LNCaP clone FGC (cell line): ENCODE results near the gene EFHC2.

Experiments
- DNase-seq: peaks from one replicate; pipeline ENCODE4 v3.0.0-alpha.2; 2011; ENCODE audit warnings: low read depth
- H3K4me3 ChIP-seq: 2 replicates; pipeline ENCODE4 v1.5.1; 2011; ENCODE audit warnings: mild to moderate bottlenecking, low read depth, low read length, control low read depth
- TF ChIP-seq, protein P1 (sequence below): IDR thresholded peaks from 2 replicates; pipeline ENCODE4 v1.5.1; 2012; ENCODE audit warnings: mild to moderate bottlenecking; ENCODE audit not compliant: control insufficient read depth, insufficient read depth; ENCODE audit errors: extremely low read depth

EFHC2 gene

DNA sequence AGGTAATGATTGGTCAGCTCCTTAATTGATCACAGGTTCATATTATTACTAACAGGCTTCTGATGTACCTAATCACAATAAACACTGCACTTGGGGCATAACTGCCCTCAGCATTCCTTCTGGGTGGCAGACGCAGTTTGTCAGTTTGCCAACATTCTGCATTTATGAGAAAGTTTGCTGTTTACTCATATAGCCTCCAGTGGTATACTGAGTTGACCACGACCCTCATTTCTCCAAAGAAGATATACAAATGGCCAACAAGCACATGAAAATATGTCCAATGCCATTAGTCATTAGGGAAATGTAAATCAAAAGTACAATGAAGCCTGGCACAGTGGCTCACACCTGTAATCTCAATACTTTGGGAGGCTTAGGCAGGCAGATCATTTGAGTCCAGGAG lies 26.3 kb downstream of the EFHC2 start:
- H3K4me3 ChIP-seq: no peak overlapping the region
- TF ChIP-seq, protein P1, sequence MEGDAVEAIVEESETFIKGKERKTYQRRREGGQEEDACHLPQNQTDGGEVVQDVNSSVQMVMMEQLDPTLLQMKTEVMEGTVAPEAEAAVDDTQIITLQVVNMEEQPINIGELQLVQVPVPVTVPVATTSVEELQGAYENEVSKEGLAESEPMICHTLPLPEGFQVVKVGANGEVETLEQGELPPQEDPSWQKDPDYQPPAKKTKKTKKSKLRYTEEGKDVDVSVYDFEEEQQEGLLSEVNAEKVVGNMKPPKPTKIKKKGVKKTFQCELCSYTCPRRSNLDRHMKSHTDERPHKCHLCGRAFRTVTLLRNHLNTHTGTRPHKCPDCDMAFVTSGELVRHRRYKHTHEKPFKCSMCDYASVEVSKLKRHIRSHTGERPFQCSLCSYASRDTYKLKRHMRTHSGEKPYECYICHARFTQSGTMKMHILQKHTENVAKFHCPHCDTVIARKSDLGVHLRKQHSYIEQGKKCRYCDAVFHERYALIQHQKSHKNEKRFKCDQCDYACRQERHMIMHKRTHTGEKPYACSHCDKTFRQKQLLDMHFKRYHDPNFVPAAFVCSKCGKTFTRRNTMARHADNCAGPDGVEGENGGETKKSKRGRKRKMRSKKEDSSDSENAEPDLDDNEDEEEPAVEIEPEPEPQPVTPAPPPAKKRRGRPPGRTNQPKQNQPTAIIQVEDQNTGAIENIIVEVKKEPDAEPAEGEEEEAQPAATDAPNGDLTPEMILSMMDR: no peak
- DNase-seq: no peak

GRCh38 chrX:44314808-44315207 lies 28.7 kb downstream of the EFHC2 start:
- no peak overlapping the region for H3K4me3 ChIP-seq
- DNase-seq: no peak
- TF ChIP-seq, protein P1: no peak

DNA sequence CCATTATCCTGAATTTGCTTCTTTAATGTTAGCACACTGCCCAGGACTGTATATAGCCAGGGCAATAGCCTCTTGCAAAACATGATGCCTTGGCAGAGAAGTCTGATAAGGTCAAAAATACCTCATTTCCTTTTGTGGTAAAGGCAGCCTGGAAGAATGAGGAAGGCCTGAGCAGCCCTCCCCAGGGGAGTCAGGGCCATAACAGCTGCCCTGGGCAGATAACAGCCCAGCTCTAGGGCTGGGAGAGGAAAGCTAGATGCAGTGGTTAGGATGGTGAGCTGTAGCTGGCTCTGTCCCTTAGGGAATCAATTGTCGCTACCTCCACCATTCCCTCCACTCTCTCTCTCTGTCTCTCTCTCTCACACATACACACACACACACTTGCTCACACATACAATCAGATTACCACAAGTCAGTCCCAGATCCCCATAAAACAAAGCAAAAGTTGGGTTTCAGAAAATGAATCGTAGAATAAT lies 29.2 kb downstream of the EFHC2 start:
- TF ChIP-seq, protein P1: no peak
- no peak overlapping the region for H3K4me3 ChIP-seq
- no peak for DNase-seq

DNA sequence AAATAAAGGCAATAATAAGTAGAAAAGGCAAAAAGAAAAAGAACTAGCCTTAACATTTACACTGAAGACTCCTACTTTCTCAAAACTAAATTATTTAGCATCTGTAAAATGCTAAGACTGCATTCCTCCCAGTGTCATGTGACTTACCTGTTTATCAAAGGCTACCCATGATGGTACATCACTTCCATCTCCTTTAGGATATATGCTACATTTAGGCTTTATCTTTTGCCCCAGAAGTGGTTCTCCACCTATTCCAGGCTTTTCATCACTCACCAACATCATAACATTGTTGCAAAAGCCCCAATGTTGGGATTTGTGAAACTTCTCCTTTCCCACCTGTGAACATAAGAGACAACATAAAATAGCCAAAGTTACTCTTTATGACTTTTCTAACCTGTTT lies 31.1 kb downstream of the EFHC2 start:
- no peak for DNase-seq
- TF ChIP-seq, protein P1: no peak
- H3K4me3 ChIP-seq: no peak overlapping the region

DNA sequence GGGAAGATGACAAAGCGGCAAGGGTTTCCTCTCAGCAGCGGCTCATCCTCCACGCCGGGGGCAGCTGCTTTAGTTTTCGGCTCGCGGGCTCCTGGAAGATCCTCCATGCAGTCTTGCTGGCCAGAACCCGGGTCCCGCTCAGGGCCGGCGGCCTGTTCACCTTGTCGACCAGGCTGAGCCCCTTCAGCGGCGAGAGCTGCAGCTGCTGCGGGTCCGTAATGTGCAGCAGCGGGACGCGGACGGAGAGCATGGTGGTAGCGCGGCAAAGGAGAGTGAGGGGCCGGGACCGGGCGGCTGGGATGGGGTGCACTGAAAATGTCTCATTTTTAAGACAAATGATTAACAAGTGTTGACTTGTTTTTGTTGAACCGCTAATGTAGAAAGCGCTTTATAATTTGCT lies 33.2 kb downstream of the EFHC2 start:
- no peak overlapping the region for H3K4me3 ChIP-seq
- no peak for DNase-seq
- TF ChIP-seq, protein P1: no peak

DNA sequence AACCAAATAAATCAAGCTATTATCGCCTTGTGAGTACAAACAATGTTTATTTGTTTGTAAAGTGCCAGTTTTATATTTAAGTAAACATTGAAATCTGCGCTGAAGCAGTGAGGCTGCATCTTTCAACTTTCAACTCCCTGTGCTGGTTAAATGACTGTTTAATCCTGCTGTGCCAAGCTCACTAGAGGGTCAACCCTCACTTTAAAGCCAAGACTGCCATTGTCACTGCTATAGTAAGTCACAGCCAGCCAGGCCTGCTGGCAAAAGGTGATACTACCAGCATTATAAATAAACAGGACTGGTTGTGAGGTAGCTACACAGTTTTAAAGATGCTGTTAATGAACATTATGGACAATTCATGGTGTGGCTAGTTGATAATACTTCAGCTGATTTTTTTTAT lies 34.6 kb downstream of the EFHC2 start:
- DNase-seq: peak; percentile 33
- TF ChIP-seq, protein P1: no peak
- H3K4me3 ChIP-seq: no peak overlapping the region

DNA sequence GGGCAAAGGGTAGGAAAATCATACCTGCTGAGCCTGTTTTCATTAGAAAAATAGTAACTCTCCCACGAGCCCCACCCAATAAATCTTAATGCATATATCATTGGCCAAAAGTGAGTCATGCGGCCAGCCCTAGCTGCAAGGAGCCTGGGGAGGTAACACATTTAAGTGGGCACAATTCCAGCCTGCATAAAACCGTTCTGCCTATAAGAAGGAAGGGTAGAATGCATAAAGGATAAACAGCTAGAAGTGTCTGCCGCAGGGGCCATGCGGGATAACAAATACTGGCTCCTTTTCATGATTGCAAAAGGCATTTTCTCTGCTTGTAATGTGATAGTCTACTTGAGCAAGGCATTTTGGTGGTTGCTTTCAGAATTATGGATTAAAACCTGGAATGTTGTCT lies 37.1 kb downstream of the EFHC2 start:
- DNase-seq: no peak
- TF ChIP-seq, protein P1: no peak
- H3K4me3 ChIP-seq: no peak overlapping the region
